Measurements from ENCODE around the gene AP5Z1. TPM values are rescaled to one million over a fixed set of nuclear protein-coding genes. Genes with fewer than 3 reads are reported as not detected.

The AP5Z1 gene
- polyA plus RNA-seq, 3 donors = 30.8 to 75.2 (median 33.8) TPM

GRCh38 chr7:4784799-4785198 is 9.4 kb downstream of the AP5Z1 start:
- Mint-ChIP-seq H3K27me3 (ENCODE audit: low read depth in 3 of 3) (peaks cover 0 to 2% (median 0%) of the 10 kb centered on the region in 3 donors), H3K36me3 (peaks cover 54 to 92% of the 10 kb centered on the region in 2 donors), H3K4me3 (no peak overlapping the region), H3K9me3 (no peaks in the 10 kb centered on the region), H3K4me1 (no peaks in the 10 kb centered on the region), H3K27ac (no peak overlapping the region)
- 97% methylated on average over 19 of the region's 19 CpGs for WGBS (ENCODE audit: insufficient coverage)
- H3K79me2 ChIP-seq (ENCODE audit: insufficient read depth, low read length) = peaks cover 32% of the 10 kb centered on the region
- H3K9ac ChIP-seq (ENCODE audit: insufficient read depth, low read length, poor library complexity, severe bottlenecking) = no peak overlapping the region
- H3K4me3 ChIP-seq (replicated peaks in 1 of 3; ENCODE audit: low read depth in 2 of 3, low read length in 3 of 3) = no peak overlapping the region
- peaks cover 82% of the 10 kb centered on the region for H4K20me1 ChIP-seq (ENCODE audit: insufficient read depth, low read length)
- H3K9me3 ChIP-seq (replicated peaks in 1 of 2; ENCODE audit: control insufficient read depth in 1 of 2, insufficient read depth in 1 of 2, low read length in 2 of 2) = no peaks in the 10 kb centered on the region
- TF ChIP-seq, protein P1, sequence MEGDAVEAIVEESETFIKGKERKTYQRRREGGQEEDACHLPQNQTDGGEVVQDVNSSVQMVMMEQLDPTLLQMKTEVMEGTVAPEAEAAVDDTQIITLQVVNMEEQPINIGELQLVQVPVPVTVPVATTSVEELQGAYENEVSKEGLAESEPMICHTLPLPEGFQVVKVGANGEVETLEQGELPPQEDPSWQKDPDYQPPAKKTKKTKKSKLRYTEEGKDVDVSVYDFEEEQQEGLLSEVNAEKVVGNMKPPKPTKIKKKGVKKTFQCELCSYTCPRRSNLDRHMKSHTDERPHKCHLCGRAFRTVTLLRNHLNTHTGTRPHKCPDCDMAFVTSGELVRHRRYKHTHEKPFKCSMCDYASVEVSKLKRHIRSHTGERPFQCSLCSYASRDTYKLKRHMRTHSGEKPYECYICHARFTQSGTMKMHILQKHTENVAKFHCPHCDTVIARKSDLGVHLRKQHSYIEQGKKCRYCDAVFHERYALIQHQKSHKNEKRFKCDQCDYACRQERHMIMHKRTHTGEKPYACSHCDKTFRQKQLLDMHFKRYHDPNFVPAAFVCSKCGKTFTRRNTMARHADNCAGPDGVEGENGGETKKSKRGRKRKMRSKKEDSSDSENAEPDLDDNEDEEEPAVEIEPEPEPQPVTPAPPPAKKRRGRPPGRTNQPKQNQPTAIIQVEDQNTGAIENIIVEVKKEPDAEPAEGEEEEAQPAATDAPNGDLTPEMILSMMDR (IDR thresholded peaks at IDR 0.05) = no peak
- no peaks in the 10 kb centered on the region for H3K4me1 ChIP-seq (ENCODE audit: control insufficient read depth in 1 of 2, insufficient read depth in 2 of 2, low read length in 2 of 2)
- no peak for DNase-seq
- no peak overlapping the region for H3K4me2 ChIP-seq (replicated peaks; ENCODE audit: extremely low read depth, low read length, poor library complexity, severe bottlenecking)
- H2AFZ ChIP-seq (ENCODE audit: insufficient read depth, low read depth, low read length, poor library complexity, severe bottlenecking) = no peak overlapping the region
- H3K36me3 ChIP-seq (replicated peaks in 1 of 2; ENCODE audit: control insufficient read depth in 1 of 2, insufficient read depth in 2 of 2, low read length in 2 of 2) = peaks cover 91 to 100% of the 10 kb centered on the region in 2 donors
- no peak overlapping the region for H3K27ac ChIP-seq (ENCODE audit: low read depth in 1 of 2, low read length in 2 of 2)
- H3K27me3 ChIP-seq (ENCODE audit: control insufficient read depth in 2 of 2, insufficient read depth in 2 of 2, low read length in 2 of 2) = no peaks in the 10 kb centered on the region
- intact Hi-C loops (cut with micrococcal nuclease) = no loop called here

DNA sequence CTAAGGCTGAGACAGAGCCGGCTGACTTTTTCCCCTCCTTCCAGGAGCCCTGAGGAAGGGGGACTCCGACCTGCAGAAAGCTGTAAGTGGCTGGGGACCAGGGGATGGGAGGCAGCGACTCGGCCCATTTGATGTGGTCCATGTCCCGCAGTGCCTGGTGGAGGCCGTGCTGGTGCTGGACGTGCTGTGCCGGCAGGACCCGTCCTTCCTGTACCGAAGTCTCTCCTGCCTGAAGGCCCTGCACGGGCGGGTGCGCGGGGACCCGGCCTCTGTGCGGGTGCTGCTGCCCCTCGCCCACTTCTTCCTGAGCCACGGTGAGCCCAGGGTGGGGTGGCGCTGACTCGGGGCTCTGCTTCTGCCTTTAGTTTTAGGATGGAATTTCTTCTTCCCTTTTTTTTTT is 9.9 kb downstream of the AP5Z1 start:
- Histone ChIP-seq H3K9ac (ENCODE audit: insufficient read depth, low read length, poor library complexity, severe bottlenecking) (no peak overlapping the region), H4K20me1 (ENCODE audit: insufficient read depth, low read length) (peaks cover 77% of the 10 kb centered on the region), H3K4me2 (replicated peaks; ENCODE audit: extremely low read depth, low read length, poor library complexity, severe bottlenecking) (no peak overlapping the region), H3K4me1 (ENCODE audit: control insufficient read depth in 1 of 2, insufficient read depth in 2 of 2, low read length in 2 of 2) (no peaks in the 10 kb centered on the region), H3K4me3 (replicated peaks in 1 of 3; ENCODE audit: low read depth in 2 of 3, low read length in 3 of 3) (no peak overlapping the region), H3K36me3 (replicated peaks in 1 of 2; ENCODE audit: control insufficient read depth in 1 of 2, insufficient read depth in 2 of 2, low read length in 2 of 2) (peaks cover 97 to 100% of the 10 kb centered on the region in 2 donors), H3K27ac (ENCODE audit: low read depth in 1 of 2, low read length in 2 of 2) (no peak overlapping the region), H2AFZ (ENCODE audit: insufficient read depth, low read depth, low read length, poor library complexity, severe bottlenecking) (no peak overlapping the region), H3K9me3 (replicated peaks in 1 of 2; ENCODE audit: control insufficient read depth in 1 of 2, insufficient read depth in 1 of 2, low read length in 2 of 2) (no peaks in the 10 kb centered on the region), H3K27me3 (ENCODE audit: control insufficient read depth in 2 of 2, insufficient read depth in 2 of 2, low read length in 2 of 2) (no peaks in the 10 kb centered on the region), H3K79me2 (ENCODE audit: insufficient read depth, low read length) (peaks cover 27% of the 10 kb centered on the region)
- H3K36me3 Mint-ChIP-seq = peaks cover 58 to 91% of the 10 kb centered on the region in 2 donors
- peak overlapping the region in 2 of 7 donors; percentile 30 to 35 for H3K27ac Mint-ChIP-seq
- H3K4me3 Mint-ChIP-seq = no peak overlapping the region
- intact Hi-C loops (cut with micrococcal nuclease) = no loop called here
- WGBS (ENCODE audit: insufficient coverage) = 93% methylated on average over 15 of the region's 20 CpGs
- H3K4me1 Mint-ChIP-seq = no peaks in the 10 kb centered on the region
- DNase-seq = no peak
- no peaks in the 10 kb centered on the region for H3K9me3 Mint-ChIP-seq
- TF ChIP-seq, protein P1 (IDR thresholded peaks at IDR 0.05) = no peak
- peaks cover 0 to 3% (median 0%) of the 10 kb centered on the region in 3 donors for H3K27me3 Mint-ChIP-seq (ENCODE audit: low read depth in 3 of 3)
